H1 (cell line): ENCODE measurements around the gene CACNB4.

Source experiments
- BRCA1 ChIP-seq: IDR thresholded peaks from 2 replicates; pipeline ENCODE4 v1.6.1; 2012; ENCODE audit warnings: low read depth, low read length, improper control_type of control experiment
- CBX8 ChIP-seq: fragments of 300-800, 300-1000 bp; sonication (generic); IDR thresholded peaks from 2 replicates; pipeline ENCODE4 v1.7.1; 2016; ENCODE audit warnings: low read depth, low read length, borderline replicate concordance
- CHD2 ChIP-seq: IDR thresholded peaks from 2 replicates; pipeline ENCODE4 v1.6.1; 2012; ENCODE audit warnings: low read length, improper control_type of control experiment
- CREB1 ChIP-seq: IDR thresholded peaks from 2 replicates; pipeline ENCODE4 v1.6.1; 2012; ENCODE audit warnings: inconsistent platforms
- EP300 ChIP-seq, 2 experiments: IDR thresholded peaks; 1 replicate in 1 of 2; 2 replicates in 1 of 2; pipeline ENCODE4 v1.6.1; 2011 to 2012; ENCODE audit warnings: low read depth in 2 of 2, low read length in 2 of 2, mild to moderate bottlenecking in 2 of 2, borderline replicate concordance in 1 of 2, inconsistent platforms in 1 of 2, moderate library complexity in 1 of 2
- EZH2 ChIP-seq: fragments of 200-600 bp; sonication (generic); IDR thresholded peaks from 2 replicates; pipeline ENCODE4 v1.7.1; 2012; ENCODE audit warnings: low read depth, mild to moderate bottlenecking, moderate library complexity, low read length, inconsistent platforms; ENCODE audit not compliant: severe bottlenecking
- GTF2F1 ChIP-seq: IDR thresholded peaks from 2 replicates; pipeline ENCODE4 v1.6.1; 2012; ENCODE audit warnings: low read depth, low read length, improper control_type of control experiment, borderline replicate concordance
- JUND ChIP-seq: IDR thresholded peaks from 2 replicates; pipeline ENCODE4 v1.6.1; 2011; ENCODE audit warnings: mild to moderate bottlenecking, improper control_type of control experiment, low read length
- POLR2A ChIP-seq, 2 experiments: IDR thresholded peaks; 1 replicate in 1 of 2; 2 replicates in 1 of 2; pipeline ENCODE4 v1.6.1; 2011; ENCODE audit warnings: low read depth in 2 of 2, low read length in 2 of 2, mild to moderate bottlenecking in 2 of 2; ENCODE audit errors: control extremely low read depth in 1 of 2
- POLR2AphosphoS5 ChIP-seq: IDR thresholded peaks from 2 replicates; pipeline ENCODE4 v1.6.1; 2011; ENCODE audit warnings: low read depth, low read length
- SP1 ChIP-seq: IDR thresholded peaks from 2 replicates; pipeline ENCODE4 v1.6.1; 2011; ENCODE audit warnings: low read depth, low read length
- SRF ChIP-seq: IDR thresholded peaks from 2 replicates; pipeline ENCODE4 v1.6.1; 2011; ENCODE audit warnings: mild to moderate bottlenecking, low read depth, low read length, moderate library complexity
- TF ChIP-seq, protein P1 (sequence below), 3 experiments: IDR thresholded peaks; 1 replicate in 2 of 3; 2 replicates in 1 of 3; pipeline versions ENCODE4 v1.5.1 to v1.6.1; 2011; ENCODE audit warnings: low read length in 3 of 3, mild to moderate bottlenecking in 3 of 3, inconsistent platforms in 2 of 3, low read depth in 1 of 3, moderate library complexity in 1 of 3; ENCODE audit not compliant: insufficient read depth in 1 of 3; ENCODE audit errors: control extremely low read depth in 1 of 3
- TF ChIP-seq, protein P2 (sequence below): IDR thresholded peaks from 2 replicates; pipeline ENCODE4 v1.6.1; 2012; ENCODE audit warnings: inconsistent platforms

DNA sequence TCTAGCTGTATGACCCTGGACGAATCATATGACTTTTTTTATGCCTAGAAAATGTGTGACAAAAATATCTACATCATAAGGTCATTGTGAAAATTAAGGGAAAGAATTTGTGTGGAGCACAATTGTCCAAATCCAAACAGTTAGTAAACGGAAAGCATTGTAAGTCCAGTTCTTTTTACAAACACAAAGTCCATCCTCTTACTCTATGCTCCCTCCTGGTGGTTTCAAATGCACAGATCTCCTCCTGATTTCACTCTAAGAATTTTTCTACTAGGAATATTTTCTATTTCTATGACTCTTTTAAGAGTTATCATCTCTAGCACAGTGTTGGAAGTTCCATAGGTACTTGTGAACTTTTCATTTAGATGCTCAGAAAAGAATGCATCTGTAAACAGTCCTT is 145.4 kb downstream of the CACNB4 start:
- no peak for TF ChIP-seq SP1
- TF ChIP-seq, protein P1, sequence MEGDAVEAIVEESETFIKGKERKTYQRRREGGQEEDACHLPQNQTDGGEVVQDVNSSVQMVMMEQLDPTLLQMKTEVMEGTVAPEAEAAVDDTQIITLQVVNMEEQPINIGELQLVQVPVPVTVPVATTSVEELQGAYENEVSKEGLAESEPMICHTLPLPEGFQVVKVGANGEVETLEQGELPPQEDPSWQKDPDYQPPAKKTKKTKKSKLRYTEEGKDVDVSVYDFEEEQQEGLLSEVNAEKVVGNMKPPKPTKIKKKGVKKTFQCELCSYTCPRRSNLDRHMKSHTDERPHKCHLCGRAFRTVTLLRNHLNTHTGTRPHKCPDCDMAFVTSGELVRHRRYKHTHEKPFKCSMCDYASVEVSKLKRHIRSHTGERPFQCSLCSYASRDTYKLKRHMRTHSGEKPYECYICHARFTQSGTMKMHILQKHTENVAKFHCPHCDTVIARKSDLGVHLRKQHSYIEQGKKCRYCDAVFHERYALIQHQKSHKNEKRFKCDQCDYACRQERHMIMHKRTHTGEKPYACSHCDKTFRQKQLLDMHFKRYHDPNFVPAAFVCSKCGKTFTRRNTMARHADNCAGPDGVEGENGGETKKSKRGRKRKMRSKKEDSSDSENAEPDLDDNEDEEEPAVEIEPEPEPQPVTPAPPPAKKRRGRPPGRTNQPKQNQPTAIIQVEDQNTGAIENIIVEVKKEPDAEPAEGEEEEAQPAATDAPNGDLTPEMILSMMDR (IDR thresholded peaks at IDR 0.05; ENCODE audit: control extremely low read depth in 1 of 3, insufficient read depth in 1 of 3, low read depth in 1 of 3, low read length in 3 of 3), result no peak
- TF ChIP-seq, protein P2, sequence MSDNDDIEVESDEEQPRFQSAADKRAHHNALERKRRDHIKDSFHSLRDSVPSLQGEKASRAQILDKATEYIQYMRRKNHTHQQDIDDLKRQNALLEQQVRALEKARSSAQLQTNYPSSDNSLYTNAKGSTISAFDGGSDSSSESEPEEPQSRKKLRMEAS, result no peak
- TF ChIP-seq CREB1, result no peak
- TF ChIP-seq CHD2, result no peak
- TF ChIP-seq POLR2AphosphoS5, result no peak
- TF ChIP-seq JUND, result no peak
- no peak for TF ChIP-seq EZH2
- TF ChIP-seq POLR2A (IDR thresholded peaks at IDR 0.05; ENCODE audit: control extremely low read depth in 1 of 2, low read depth in 2 of 2, low read length in 2 of 2), result no peak
- TF ChIP-seq BRCA1, result no peak
- TF ChIP-seq EP300 (IDR thresholded peaks at IDR 0.05; ENCODE audit: borderline replicate concordance in 1 of 2, low read depth in 2 of 2, low read length in 2 of 2), result no peak
- no peak for TF ChIP-seq CBX8
- TF ChIP-seq SRF, result no peak
- TF ChIP-seq GTF2F1, result no peak
